HL-60 (cell line): ENCODE data around the gene GLIPR1L1.

Experiments used
- CTCF ChIP-seq: IDR thresholded peaks from one replicate; pipeline ENCODE4 v1.5.1; 2011; ENCODE audit warnings: low read length, control low read depth, inconsistent platforms; ENCODE audit not compliant: insufficient read depth
- GABPA ChIP-seq: IDR thresholded peaks from 2 replicates; pipeline ENCODE4 v1.6.1; 2012; ENCODE audit warnings: low read depth

GRCh38 chr12:75329918-75330826, 4.3 kb upstream of the GLIPR1L1 start, which contains the start of gene CAPS2:
- no peak for TF ChIP-seq CTCF
- TF ChIP-seq GABPA = no peak
